HG03097 (cell line): ENCODE results near the gene RNASE4.
"Not testable (repeated sequence)": the region's sequence is repeated elsewhere in the genome, so short reads cannot be mapped to it uniquely, and the experiment has no call there.

Experiments
- ATAC-seq: cut with Tn5 transposase; IDR thresholded peaks from one replicate; pipeline ENCODE4 v1.9.1; 2021; ENCODE audit not compliant: unreplicated experiment, low FRiP score

RNASE4 gene

DNA sequence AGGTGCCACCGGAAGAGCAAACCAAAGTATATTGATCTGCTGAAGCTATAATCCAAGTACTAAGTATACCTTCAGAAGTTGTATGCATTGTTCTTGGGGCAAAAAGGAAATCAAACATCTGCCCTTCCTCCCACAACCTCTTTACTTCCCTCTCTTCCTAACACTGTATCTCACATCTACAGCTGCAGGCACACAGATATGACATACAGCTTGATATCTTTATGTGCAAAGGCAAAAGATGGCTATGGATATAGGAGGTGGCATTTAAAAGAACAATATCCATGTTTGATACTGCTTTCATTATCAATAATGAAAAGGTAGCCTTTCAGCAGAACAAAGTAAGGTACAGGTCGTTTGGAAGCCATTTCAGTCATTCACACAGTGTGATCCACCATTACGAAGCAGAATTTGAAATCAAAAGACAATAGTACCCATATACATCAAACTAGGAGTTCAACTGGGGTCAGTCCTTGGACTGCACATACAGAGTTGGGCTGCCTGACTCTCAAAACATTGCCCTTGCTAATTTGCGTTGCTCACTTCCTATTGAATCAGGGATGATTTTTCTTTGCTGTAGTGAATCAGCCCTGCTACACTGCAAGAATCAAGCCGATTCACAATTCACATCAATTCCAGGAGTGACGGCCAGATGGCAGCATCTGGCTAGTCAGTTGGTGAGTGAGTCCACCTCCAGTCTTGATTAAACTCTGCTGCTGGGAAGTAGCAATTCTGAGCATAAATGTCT, 13.1 kb downstream of the RNASE4 start:
- ATAC-seq, result no peak

DNA sequence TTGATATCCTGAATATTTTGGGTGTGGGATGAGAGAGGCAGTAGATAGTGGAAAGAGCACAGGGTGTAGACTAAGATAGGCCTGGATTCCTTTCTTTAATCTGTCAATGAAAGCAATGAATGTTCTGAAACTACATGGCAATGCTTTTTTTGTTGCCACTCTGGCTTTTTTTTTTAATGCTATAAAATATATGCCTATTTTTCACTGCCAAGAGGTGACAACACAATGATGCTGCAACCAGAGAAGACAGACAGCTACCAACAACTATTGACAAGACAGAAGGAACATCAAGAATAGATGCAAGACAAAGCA, 13.6 kb downstream of the RNASE4 start:
- no peak for ATAC-seq

DNA sequence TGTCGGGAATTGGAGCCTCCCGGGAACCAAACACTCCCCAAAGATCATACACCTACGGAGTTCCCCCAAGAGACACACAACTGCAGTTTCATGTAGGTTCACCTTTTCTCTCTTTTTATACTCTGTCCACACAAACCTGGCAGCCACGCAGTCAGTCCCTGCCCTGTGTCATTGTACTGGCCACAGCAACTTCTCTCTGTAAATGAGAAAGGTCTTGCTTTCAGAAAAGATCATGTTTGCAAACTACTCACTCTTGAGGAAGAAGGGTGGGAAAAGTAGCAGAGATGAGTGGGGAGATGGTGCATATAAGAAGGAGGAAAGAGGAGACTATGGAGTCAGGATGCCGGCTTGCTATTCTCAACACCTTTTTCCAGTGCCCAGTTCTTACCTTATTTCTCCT, 14.6 kb downstream of the RNASE4 start:
- ATAC-seq, result no peak

DNA sequence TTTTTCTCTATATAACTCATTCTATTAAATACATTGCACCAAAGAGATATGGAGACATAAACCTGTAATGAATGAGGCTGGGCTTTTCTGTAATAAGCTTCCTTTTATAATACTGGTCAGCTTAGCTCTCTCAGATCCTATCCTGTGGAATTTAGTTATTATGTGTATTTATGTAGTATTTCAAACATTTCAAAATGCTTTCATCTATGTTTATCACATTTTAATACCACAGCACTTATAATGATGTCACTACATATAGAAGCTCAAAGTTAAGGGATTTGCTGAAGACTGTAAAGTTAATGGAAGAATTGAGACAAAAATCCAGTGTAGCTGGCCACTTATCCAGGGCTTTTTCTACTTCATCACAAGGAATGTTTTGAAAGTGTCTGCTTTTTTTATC, 15.6 kb downstream of the RNASE4 start:
- no peak for ATAC-seq

DNA sequence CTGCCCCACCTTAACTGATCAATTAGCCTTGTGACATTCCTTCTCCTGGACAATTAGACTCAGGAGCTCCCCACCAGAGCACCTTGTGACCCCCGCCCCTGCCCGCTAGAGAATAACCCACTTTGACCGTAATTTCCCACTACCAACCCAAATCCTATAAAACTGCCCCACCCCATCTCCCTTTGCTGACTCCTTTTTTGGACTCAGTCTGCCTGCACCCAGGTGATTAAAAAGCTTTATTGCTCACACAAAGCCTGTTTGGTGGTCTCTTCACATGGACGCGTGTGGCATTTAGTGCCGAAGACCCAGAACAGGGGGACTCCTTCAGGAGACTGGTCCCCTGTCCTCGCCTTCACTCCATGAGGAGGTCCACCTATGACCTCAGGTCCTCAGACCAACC, 16.6 kb downstream of the RNASE4 start:
- ATAC-seq, result not testable (repeated sequence)

DNA sequence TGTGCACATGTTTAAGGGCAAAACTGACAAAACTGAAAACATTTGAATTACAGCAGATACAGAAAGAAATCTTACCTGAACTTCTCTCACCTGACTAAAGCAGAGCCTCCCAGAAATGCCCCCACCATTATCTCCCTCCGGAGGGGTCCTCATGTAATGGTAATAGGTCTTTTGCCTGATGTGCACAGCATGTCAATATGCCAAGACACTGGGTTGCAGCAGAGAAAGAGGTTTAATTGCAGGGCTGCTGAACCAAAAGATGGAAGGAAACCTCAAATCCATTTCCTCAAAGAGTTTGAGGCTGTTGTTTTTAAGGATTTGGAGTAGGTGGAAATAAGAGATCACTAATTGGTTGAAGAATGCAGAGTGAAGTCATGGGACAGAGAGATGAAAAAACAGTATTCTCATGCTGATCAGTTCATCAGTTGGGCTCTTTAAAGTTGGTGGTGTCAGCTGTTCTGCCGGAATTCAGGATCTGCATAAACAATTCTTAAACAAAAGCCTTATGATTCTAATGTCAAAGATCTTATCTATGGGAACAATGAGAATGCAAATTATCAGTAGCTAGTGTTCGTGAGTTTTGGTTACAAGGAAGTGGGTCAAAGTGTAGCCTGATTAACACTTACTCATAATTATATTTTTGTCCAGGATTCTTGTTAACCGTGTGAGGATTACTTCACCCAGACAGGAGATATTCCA, 22.4 kb downstream of the RNASE4 start:
- ATAC-seq, result no peak

DNA sequence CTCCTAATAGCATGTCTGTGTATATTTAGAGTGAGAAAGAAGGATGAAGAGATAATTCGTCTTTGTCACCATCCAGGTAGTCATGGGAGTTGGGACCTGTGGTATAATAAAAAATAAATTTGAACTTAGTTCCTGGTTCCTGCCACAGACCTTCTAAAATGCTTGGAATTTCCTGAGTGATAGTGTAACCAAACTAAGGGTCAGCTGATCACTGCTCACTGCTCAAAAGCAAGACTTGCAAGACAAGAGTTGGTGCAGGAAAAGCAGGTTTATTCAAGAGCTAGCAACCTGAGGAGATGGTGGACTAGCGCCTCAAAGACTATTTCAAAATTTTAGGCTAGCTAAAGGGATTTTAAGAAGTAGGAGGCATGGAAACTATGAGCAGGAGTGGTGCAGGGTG, 23.3 kb downstream of the RNASE4 start:
- no peak for ATAC-seq

DNA sequence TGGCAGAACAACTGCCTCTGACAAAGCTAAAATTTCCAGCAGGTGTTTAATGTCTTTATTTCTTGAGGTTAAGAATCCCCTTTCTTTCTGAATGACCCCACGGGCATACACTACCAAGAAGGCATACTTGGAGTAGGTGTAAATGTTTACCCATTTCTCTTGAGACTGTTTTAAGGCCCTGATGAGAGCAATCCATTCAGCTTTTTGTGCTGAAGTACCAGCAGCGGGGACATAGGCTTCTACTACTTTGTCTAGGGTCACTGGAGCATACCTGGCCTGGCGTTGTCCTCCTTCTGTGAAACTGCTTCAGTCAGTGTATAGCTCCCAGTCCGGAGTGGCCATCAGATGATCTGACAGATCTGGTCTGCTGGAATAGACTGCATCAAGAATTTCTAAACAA, 26.9 kb downstream of the RNASE4 start:
- no peak for ATAC-seq

DNA sequence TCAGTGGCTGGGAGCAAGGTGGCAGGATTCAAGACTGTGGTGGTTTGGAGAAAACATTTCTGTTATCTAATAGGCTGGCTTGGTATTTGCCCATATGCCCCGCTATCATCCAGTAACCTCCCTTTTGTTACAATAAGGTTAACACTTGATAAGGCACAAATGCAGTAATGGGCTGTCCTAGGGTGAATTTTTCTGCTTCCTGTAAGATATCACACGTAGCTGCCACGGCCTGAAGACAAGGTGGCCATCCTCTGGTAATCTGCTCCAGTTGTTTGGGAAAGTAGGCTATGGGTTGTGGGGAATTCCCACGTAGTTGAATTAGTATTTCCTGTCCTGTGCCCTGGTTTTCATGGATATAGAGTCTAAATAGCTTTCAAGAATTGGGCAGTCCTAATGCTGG, 27.3 kb downstream of the RNASE4 start:
- no peak for ATAC-seq

DNA sequence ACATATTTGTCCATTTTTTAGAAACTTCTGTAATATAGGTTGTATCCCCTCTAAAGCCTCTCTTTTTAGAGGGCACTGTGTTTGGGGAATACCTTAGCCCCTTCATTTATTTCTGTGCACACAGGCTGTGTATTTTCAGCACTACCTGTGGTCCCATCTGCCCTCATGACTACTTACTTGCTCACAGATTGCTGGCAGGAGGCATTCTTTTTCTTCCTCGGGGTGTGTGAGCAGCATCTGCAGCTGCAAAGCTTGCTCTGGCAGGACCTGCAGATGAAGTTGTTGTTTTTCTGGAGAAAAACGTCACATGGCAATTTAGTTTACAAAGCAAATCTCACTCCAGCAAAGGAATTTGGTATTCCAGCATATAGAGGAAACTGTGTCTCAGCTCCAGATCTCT, 28.5 kb downstream of the RNASE4 start:
- ATAC-seq, result no peak

DNA sequence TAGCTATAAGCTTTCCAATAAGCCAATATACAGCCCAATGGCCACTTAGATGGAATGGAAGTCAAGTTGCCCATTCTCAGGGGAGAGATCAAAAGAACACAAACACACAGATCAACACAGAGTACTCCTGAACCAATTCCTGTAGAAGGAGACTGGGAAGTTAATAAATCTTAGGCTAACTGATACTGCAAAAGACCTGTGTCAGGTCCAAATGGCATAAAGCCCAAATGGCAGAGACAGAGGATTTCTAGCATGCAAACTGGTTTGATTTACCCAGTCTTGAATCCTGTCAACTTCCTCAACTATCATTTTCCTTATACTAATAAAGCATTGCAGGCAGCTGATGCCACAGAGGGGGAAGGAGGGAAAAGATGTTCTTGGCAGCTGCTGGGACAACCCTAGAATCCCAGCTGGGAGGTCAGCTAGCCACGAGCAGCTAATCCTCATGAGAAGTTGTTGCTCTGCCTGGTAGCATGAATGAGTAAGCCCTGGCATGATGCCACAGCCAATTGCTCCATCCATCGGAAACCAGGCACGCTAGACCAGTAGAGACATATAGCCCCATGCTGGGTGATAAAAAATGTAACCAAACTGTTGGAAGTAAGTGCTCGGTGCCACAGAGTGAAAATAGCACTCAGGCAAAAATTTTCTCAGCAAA, 30.4 kb downstream of the RNASE4 start:
- no peak for ATAC-seq

DNA sequence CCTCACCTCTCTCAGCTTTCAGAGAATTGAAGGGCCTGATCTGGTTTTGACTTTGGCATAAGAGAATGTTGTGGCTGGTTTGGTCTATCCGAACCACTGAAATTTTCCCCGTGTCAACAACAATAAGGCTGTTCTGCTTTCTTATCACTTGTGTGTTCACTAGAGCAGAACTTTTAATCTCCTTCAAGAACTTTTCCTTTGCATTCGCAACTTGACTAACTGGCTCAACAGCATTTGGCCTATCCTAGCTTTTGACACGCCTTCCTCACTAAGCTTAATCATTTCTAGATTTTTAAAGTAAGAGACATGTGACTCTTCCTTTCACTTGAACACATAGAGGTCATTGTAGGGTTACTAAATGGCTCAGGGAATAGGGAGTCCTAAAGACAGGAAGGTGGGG, 35.4 kb downstream of the RNASE4 start:
- ATAC-seq, result no peak

DNA sequence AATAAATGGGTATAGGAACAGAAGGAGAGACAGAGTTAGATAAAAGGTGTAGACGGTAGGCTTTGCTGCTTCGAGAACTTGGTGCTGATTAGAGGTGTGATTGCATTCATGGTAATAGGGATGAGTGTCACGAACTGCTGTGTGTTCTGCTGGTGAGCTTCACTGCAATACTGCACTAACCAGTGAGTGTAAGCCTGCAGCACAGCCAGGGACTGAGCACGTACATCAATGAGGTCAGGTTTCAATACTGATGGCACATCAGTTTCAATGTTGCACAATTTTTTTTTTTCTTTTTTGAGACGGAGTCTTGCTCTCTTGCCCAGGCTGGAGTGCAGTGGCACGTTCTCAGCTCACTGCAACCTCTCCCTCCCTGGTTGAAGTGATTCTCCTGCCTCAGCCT, 36.4 kb downstream of the RNASE4 start:
- ATAC-seq, result no peak

DNA sequence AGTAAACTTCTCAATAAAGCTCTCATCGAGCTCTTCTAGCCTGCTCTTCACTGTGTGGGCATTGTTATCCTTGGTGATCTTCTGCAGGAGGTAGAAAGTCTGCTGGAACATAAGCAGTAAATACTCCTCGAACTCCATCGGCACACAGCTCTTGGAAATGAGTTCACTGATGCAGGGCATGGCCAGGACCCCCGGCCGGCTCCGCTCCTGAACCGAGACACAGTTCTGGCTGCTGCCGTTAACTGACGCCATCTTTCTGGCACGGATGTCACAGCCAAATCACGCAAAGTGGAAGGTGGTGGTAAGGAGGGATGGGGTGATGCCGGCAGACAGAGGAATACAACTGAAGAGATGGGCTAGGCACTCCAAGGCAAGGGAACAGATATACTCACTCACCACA, 37.7 kb downstream of the RNASE4 start:
- ATAC-seq, result no peak

DNA sequence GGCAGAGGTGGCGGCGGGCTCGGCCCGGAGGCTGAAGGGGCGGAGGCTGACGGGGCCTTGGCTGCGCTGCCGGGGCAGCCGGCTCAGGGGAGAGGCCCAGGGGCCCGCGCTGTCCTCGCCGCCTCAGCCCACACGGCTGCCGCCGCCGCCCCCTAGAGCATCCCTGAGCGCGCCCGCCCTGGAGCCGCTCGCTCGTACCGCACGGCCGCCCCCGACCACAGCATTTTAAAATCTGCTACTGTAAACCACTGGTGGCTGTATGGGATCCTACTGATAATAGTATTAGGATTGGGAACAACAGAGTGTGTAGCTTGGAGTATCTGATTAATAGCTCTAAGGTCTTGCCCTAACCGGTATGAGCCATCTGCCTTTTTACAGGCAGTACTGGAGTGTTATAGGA, 39.1 kb downstream of the RNASE4 start:
- ATAC-seq, result no peak

DNA sequence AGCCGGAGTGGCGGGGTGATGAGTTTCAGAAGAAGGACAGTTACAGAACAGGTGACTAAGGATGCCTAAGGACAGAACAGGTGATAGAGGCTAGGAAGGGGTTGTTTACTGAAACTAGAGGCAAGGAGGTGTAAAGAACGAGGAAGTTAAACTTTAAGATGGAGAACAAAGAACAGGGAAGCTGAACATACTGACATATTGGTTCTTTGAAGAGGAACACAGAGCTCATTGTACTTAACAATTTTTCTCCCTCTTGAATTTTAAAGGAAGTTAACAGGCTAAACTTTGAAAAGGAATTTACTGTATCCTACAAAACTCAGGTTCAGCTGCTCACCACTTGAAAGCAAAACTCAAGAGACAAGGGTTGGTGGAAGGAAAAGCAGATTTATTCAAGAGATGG, 41.8 kb downstream of the RNASE4 start:
- ATAC-seq, result not testable (repeated sequence)

DNA sequence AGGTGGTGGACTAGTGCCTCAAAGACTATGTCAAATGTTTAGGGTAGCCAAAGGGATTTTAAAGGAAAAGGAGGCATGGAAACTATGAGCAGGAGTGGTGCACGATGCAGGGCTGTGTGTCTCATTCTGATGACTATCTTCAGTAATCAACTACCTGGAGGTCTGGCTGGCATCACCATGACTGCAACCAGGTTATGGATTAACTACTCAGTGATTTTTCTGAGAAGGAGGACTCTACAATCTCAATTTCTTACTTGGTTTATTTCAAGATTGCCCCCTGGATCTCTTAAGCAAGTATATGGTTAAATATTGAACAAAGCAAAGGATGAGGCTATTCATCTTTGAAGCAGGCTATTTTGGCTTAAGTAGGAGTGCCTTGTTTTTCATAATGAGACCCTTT, 42.2 kb downstream of the RNASE4 start:
- ATAC-seq, result no peak

DNA sequence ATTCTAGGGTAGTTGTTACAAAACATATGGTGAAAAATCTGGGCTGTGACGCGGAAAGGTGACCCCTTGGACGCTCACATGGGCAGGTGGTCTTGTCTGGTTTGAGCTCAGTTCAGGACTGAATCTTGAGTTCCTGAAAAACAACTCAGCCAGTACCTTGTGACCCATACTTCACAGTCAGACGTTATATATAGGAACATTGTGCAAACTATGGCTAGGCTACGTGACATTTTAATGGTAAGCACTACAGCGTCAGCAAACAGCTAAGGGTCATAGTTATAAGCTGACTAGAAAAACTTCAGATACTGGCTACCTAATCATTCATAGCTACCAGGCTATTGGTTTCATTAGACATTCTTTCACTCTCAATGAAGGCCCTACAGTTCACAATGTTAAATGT, 46.5 kb downstream of the RNASE4 start:
- ATAC-seq, result no peak

DNA sequence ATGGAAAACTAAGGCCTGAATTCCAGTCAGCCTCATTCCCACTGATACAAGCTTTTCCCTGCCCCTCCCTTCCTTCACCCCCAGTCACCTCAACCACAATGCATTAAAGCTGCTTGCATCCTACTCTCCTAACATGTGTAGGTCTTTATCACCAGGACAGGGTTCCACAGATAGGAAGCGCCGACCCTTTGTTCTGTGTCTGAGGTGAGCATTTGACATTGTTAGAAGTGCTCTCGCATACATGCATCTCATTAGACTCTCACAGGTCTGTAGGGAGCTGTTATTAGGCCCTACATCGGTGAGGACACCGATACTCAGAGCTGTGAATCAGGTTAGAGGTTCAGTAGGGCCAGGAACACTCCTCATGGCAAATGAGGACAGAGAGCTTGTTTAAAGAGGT, 48.1 kb downstream of the RNASE4 start:
- ATAC-seq, result no peak

DNA sequence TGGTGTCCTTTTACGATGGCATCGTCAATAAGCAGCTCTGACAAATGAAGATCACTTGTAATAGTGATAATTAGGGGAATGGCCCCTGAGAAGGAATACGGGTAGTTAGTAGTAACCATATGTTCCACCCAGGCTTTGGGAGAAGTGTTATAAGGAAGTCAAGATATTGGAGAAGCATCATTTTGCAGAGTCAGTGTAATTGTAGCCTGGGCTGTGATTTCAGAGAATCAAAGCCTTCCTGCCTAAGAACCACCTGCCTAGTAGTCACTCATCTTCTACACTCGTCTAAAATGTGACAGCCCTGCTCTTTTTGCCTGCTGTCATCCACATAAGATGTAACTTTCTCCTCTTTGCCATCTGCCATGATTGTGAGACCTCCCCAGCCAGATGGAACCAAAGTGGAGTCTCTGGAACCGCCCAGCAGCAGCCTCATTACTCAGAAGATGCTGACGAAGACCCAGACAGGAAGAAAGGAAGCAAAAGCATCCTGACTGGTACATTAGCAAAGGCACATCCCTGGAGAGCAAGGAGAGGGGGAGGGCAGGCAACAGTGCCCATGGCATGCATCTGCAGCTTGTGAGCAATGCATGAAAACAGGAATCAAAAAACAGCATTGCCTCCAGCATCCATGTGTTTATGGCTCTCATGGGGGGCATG, 48.7 kb downstream of the RNASE4 start:
- ATAC-seq, result no peak

DNA sequence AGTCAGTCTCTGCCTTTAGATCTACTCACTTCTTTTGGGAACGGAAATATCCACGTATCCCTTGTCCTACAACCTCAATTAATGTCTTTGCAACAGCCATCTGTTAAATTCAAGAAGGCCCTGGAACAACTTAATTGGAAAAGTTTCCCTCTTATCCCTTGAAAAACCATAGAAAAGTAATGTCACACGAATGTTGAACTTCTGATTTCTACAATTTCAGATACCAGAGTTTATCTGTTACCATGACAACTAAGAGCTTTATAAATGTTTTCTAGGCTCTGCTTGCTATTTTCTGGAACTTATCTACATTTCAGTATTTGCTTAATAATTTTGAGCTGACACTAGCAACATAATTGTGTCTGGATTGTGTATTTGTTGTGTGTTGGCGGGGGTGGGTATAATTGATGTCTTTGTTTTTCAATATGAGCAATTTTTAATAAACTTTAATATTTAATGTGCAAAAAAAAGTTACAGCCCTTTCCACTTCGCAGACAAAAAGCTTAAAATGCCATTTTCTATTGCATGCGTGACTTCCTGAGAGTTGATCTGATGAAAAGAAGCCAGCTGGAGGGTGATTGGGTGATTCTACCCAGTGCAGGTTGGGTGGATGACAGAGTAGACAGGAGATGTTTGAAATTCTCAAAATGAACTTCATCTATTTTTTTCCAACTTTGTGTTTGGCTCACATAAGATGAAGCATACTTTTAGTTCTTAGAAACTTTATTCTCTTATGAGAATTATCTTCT, 49.5 kb downstream of the RNASE4 start:
- no peak for ATAC-seq
